HAP-1 (cell line): ENCODE results near the gene SELENOK.

Source experiments
- DNase-seq, 2 experiments: peaks; one replicate each; pipeline ENCODE4 v3.0.0-alpha.2; 2016 to 2020; ENCODE audit warnings: low spot score in 2 of 2
- H3K27me3 ChIP-seq: fragments of 250-450 bp; sonication (Bioruptor Pico); 2 replicates; pipeline ENCODE4 v1.5.1; 2020; ENCODE audit warnings: low read depth, mild to moderate bottlenecking, moderate library complexity
- H3K36me3 ChIP-seq: fragments of 250-450 bp; sonication (Bioruptor Pico); replicated peaks from 2 replicates; pipeline ENCODE4 v1.5.1; 2020; ENCODE audit warnings: mild to moderate bottlenecking
- H3K4me1 ChIP-seq: fragments of 250-450 bp; sonication (Bioruptor Pico); 2 replicates; pipeline ENCODE4 v1.5.1; 2020; ENCODE audit warnings: mild to moderate bottlenecking
- H3K4me3 ChIP-seq: fragments of 250-450 bp; sonication (Bioruptor Pico); 2 replicates; pipeline ENCODE4 v1.5.1; 2020; ENCODE audit warnings: mild to moderate bottlenecking, moderate library complexity
- H3K9me3 ChIP-seq: fragments of 250-450 bp; sonication (Bioruptor Pico); 2 replicates; pipeline ENCODE4 v1.5.1; 2020; ENCODE audit warnings: mild to moderate bottlenecking, moderate library complexity
- in situ Hi-C: fragments of 300-500 bp; cut with MboI; formaldehyde crosslinking; loops from 3 replicates; pipeline ENCODE4 v1.14.3; 2020; ENCODE audit warnings: low sequenced_read_pairs, inconsistent platforms, mixed read lengths

Gene SELENOK

GRCh38 chr3:53902067-53902466 is 10.4 kb upstream of the SELENOK start:
- H3K4me3 ChIP-seq = no peak overlapping the region
- peaks cover 16% of the 10 kb centered on the region for H3K27me3 ChIP-seq
- H3K4me1 ChIP-seq = no peaks in the 10 kb centered on the region
- in situ Hi-C loops = no loop called here
- H3K36me3 ChIP-seq = no peaks in the 10 kb centered on the region
- DNase-seq = no peak
- H3K9me3 ChIP-seq = peaks cover 2% of the 10 kb centered on the region; the same call in 1 of the 2 replicates

GRCh38 chr3:53900666-53901331 is 9.1 kb upstream of the SELENOK start:
- Histone ChIP-seq H3K4me1 (no peaks in the 10 kb centered on the region), H3K9me3 (no peaks in the 10 kb centered on the region), H3K36me3 (no peaks in the 10 kb centered on the region), H3K4me3 (no peak overlapping the region), H3K27me3 (peaks cover 15% of the 10 kb centered on the region)
- in situ Hi-C loops = no loop called here
- no peak for DNase-seq

- in situ Hi-C loops = no loop called here
Measured at GRCh38 chr3:53899750-53900149, 8.1 kb upstream of the SELENOK start.

DNA sequence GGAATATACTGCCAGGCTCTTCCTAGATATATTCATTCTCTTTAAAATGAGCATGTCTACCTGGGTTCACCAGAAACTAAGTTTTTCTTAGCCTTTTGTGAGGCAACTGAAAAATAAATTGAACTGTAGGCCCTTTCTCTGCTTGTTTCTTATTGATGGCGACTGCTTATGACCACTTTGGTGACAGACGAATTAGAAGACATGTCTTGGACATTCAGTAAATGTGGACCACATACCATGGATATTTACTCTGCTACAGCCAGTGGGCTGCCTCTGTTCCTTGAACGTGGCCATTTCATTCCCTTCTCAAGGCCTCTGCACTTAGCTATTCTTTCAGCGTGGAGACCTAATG is 603 bp upstream of the SELENOK start:
- H3K4me1 ChIP-seq = peaks cover 16% of the 10 kb centered on the region
- peak overlapping the region; percentile 80 for H3K4me3 ChIP-seq
- in situ Hi-C loops = no loop called here
- H3K9me3 ChIP-seq = no peaks in the 10 kb centered on the region
- peaks cover 6% of the 10 kb centered on the region for H3K27me3 ChIP-seq
- H3K36me3 ChIP-seq = peaks cover 18% of the 10 kb centered on the region
- no peak for DNase-seq

More at GRCh38 chr3:53899750-53900149, 8.1 kb upstream of the SELENOK start:
- Histone ChIP-seq H3K4me3 (no peak overlapping the region), H3K9me3 (no peaks in the 10 kb centered on the region), H3K36me3 (no peaks in the 10 kb centered on the region), H3K27me3 (peaks cover 17% of the 10 kb centered on the region), H3K4me1 (no peaks in the 10 kb centered on the region)
- no peak for DNase-seq

DNA sequence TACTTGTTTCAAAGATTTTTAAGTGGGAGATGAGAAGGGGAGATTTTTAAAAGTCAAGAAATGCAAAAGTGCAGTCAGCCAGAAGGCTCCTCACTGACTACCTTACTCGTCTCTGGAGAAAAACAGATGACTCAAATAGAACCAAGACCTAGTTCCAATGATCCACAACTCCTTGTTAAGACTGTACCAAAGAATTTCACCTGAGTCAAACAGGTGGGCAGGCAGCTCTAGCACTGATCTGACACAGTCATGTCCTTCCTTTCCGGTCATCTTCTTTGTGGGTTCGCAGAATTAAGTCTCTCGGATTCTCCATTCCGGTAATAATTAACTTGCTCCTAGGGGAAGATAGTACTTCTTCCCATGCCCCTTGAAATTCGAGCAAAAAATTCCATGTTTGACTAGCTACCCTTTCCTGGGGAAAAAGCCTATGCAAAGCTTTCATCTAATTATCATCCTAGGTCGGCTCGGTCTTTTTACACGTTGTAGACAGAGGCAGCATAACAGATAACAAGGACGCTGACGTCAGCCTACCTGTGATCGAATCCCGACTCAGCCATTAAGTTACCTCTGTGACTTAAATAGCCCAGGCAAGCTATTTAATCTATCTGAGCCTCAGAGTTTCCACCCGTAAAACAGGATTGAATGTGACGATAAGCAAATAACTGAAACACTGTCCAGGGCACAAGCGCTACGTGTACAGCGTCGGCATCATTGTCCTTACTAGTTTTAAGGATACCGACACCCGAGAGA is 758 bp downstream of the SELENOK start:
- in situ Hi-C loops = no loop called here
- peak in 1 of 2 experiments; percentile 32 for DNase-seq

DNA sequence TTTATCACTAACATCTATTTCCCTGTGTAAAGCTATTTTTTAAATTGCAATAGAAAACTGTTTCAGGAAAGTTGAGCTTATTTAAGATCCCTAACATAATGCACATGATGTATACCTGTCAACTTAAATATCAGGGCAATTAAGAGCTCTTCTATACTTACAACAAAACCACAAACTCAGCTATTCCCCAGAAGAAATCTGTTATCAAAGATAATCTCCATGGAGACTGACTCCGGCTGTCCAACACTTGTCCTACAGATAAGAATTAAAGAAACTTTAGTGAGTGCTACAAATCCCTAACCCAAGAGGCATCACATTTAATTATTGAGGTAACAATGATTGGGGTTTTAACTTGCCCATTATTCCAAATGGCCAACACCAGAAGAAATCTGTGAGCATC is 3.4 kb downstream of the SELENOK start:
- no peak for DNase-seq
- H3K27me3 ChIP-seq = no peaks in the 10 kb centered on the region

More for the DNA sequence above, 758 bp downstream of the SELENOK start:
- Histone ChIP-seq H3K36me3 (peaks cover 30% of the 10 kb centered on the region), H3K4me3 (peak overlapping the region; percentile 80), H3K9me3 (no peaks in the 10 kb centered on the region), H3K27me3 (0 out of 2 replicates have a peak, but pooled peaks cover 2% of the 10 kb centered on the region), H3K4me1 (peaks cover 16% of the 10 kb centered on the region)

DNA sequence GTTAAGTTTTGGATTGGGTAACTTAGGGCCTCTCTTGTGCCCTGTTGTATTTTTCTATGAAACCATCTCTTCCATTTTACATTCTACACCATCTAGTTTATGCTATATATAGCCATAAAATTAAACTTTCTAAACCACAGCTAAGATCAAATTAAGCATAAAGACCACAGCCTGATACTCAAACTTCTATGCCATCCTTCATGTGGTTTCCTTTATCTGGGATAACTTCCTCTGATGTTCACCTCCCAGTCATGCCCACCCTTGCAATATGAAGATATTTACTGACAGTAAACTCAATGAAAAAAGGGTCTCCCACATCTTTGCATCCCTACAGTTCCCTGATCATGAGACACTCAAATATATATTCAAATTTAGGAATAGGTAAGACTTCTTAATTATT is 4.2 kb downstream of the SELENOK start:
- Histone ChIP-seq H3K36me3 (peaks cover 46% of the 10 kb centered on the region), H3K4me3 (no peak overlapping the region), H3K4me1 (peaks cover 16% of the 10 kb centered on the region), H3K27me3 (no peaks in the 10 kb centered on the region), H3K9me3 (no peaks in the 10 kb centered on the region)
- in situ Hi-C loops = no loop called here
- no peak for DNase-seq

More for the DNA sequence above, 3.4 kb downstream of the SELENOK start:
- no peak overlapping the region for H3K4me3 ChIP-seq
- peaks cover 46% of the 10 kb centered on the region for H3K36me3 ChIP-seq
- in situ Hi-C loops = no loop called here
- peaks cover 16% of the 10 kb centered on the region for H3K4me1 ChIP-seq
- H3K9me3 ChIP-seq = no peaks in the 10 kb centered on the region

- Histone ChIP-seq H3K36me3 (peaks cover 44% of the 10 kb centered on the region), H3K9me3 (no peaks in the 10 kb centered on the region), H3K4me3 (no peak overlapping the region), H3K4me1 (peaks cover 21% of the 10 kb centered on the region), H3K27me3 (no peaks in the 10 kb centered on the region)
- no peak for DNase-seq
- in situ Hi-C loops = no loop called here
Measured at GRCh38 chr3:53885239-53885638, 6.4 kb downstream of the SELENOK start.

DNA sequence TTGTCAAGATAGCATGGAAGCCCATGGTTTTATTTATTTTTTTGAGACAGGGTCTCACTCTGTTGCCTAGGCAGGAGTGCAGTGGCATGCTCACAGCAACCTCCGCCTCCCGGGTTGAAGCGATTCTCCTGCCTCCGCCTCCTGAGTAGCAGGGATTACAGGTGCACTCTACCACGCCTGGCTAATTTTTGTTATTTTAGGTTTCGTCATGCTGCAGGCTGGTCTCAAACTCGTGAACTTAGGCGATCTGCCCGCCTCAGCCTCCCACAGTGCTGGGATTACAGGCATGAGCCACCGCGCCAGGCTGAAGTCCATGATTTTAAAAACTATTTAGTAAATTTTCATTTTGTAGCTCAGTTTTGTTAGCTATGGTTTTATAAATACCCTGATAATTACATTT is 7.0 kb downstream of the SELENOK start:
- peaks cover 15% of the 10 kb centered on the region for H3K4me1 ChIP-seq

DNA sequence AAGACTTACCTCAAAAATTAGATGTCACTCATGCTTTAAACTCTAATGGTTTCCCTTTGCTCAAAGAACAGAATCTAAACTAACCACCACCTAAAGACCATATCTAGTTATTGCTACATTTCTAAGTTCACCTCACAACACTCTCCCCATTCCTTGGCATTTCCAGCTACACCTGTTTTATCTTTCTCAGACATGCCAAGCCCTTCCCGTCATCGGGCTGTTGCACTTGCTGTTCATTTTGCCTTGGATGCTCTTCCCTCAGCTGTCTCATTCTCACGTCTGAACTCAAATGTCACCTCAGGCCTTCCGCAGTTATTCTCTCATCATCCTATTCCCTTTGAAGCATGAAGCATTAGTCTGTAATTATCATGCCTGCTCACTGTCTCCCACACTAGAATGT is 8.7 kb downstream of the SELENOK start:
- H3K9me3 ChIP-seq = no peaks in the 10 kb centered on the region
- in situ Hi-C loops = no loop called here
- peaks cover 41% of the 10 kb centered on the region for H3K36me3 ChIP-seq
- H3K4me1 ChIP-seq = peaks cover 10% of the 10 kb centered on the region
- DNase-seq = no peak
- H3K27me3 ChIP-seq = no peaks in the 10 kb centered on the region
- H3K4me3 ChIP-seq = no peak overlapping the region

More for the DNA sequence above, 7.0 kb downstream of the SELENOK start:
- in situ Hi-C loops = no loop called here
- no peak for DNase-seq
- Histone ChIP-seq H3K4me3 (no peak overlapping the region), H3K9me3 (no peaks in the 10 kb centered on the region), H3K36me3 (peaks cover 44% of the 10 kb centered on the region), H3K27me3 (no peaks in the 10 kb centered on the region)

DNA sequence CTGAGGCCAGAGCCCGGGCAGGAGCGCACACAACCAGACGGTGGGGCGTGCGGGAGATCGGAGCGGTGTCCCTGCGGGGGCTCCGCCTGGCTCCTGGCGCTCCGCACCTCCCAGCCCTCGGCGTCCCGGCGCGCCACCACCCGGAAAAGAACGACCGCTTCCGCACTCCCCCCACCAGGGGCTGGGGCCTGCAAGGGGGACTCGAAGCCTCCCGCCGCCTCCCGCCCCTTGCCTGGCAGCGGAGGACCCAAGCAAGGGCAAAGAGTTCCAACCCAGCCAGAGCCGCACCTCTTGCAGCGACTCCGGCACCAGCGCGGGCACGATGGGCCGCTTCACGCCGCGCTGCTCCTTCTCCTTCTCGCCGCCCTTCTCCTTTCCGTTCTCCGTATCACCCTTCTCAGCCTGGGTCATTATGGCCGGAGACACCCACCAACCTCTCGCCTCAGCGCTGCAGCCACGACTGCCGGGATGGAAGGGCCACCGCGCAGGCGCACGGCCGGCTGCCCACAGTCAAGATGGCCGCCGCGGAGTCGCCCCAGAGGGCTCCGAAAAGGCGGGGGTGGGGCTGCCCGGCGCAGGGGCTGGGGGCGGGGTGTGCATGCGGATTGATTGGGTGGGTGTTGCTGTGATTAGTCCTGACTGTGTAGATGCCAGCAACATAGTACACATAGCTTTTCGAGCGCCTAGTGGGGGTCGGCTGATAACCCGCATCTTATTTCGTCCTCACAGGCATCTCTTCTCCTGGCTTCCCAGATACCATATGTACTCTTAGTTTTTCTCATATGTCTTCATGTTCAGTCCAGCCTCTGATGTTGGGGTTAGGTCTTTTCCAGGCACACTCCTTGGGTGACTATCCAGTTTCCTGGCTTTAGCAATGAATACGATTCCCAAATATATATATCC is 9.7 kb downstream of the SELENOK start, which contains the start of gene ACTR8:
Gene ACTR8 (minus strand): TSS at position 462 of the 903 bp plus-strand sequence. CDS start 51 bp downstream, at position 411.
- Histone ChIP-seq H3K27me3 (no peaks in the 10 kb centered on the region), H3K4me3 (peak within 1 kb of the TSS; percentile 62), H3K4me1 (peaks cover 10% of the 10 kb centered on the region), H3K36me3 (peaks cover 41% of the 10 kb centered on the region), H3K9me3 (no peaks in the 10 kb centered on the region)
- peak; percentile 88 to 90 for DNase-seq
- in situ Hi-C loops = no loop called here

DNA sequence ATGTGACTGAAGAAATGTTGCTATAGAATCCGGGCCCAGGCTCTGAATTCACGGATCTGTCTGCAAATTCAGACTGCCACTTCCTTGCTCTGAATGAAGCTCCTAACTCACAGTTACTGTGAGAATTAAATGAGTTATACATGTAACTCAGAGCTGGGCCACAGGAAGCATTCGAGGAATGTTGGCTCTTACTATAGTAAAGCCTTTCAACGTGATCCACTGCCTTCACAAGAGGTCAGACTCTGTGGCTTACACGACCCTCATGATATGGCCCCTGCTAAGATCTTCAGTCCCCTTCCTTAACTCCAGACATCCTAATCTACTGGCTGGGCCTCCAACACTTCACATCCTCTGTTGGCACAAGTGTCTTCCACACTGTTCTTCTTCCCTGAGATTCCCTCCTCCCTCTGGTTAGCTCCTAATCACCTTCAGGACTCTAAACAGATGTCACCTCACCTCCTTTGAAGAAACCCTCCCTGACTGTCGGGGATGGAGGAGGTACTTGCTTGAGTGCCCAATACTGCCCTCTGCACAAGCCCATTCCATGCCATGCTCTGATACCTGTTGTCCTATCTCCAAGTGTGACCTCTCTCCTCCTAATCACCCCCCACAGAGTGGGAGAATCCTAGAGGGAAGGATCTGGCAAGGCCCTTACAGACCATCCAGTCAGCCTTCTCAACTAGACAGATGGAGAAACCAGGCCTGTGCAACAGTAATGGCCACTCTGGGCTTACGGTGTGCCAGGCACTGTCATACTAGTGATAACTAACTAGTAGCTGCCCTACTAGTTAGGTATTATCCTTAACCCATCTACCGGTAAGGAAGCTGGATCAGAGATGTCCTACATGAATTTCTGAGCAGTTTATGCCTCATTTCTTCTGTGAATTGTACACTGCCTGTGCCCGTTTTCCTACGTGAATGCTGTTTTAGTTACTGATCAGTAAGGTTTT is 11.0 kb downstream of the SELENOK start:
- peaks cover 43% of the 10 kb centered on the region for H3K36me3 ChIP-seq
- H3K27me3 ChIP-seq = no peaks in the 10 kb centered on the region
- H3K9me3 ChIP-seq = no peaks in the 10 kb centered on the region
- H3K4me1 ChIP-seq = peaks cover 10% of the 10 kb centered on the region
- H3K4me3 ChIP-seq = peak overlapping the region; percentile 62
- in situ Hi-C loops = no loop called here
- no peak for DNase-seq
